Adrenal gland (tissue), 5 donors: ENCODE data around the gene PPM1E.

ENCODE experiments used
- CTCF ChIP-seq, 6 experiments: fragments of 450-650 bp in 4 of 6; fragments of 200-600 bp in 2 of 6; sonication (generic) in 1 of 6; IDR thresholded peaks; 1 replicate in 5 of 6; 2 replicates in 1 of 6; pipeline versions ENCODE4 v1.5.1 to v1.8.0; 2016 to 2021; ENCODE audit warnings: antibody characterized with exemption in 6 of 6, mild to moderate bottlenecking in 2 of 6, moderate library complexity in 1 of 6
- POLR2A ChIP-seq, 2 donors: fragments of 450-650 bp; IDR thresholded peaks; one replicate each; pipeline ENCODE4 v1.6.1; 2017; ENCODE audit warnings: antibody characterized with exemption in 2 of 2, mild to moderate bottlenecking in 2 of 2, moderate library complexity in 1 of 2
- donor health status: DM: no; HTN: no; CAD: no.

GRCh38 chr17:58722274-58722673 lies 33.4 kb upstream of the PPM1E start:
- TF ChIP-seq CTCF (IDR thresholded peaks at IDR 0.05): no peak
- no peak for TF ChIP-seq POLR2A (IDR thresholded peaks at IDR 0.05)
